Right lobe of liver (tissue), 6 donors: ENCODE data around the gene CCDC149. TPM values are rescaled to one million over a fixed set of nuclear protein-coding genes. Genes with fewer than 3 reads are reported as not detected.

Experiments used
- ATAC-seq, 4 donors: fragments of 200-7000 bp; cut with Tn5 transposase; one replicate each; pipeline ENCODE4 v1.9.1; 2020; ENCODE audit warnings: mild to moderate bottlenecking in 4 of 4, moderate library complexity in 4 of 4
- DNase-seq, 3 donors: peaks; one replicate each; pipeline ENCODE4 v3.0.0-alpha.2; 2020
- H3K27ac ChIP-seq, 3 donors: fragments of 200-600 bp; one replicate each; pipeline ENCODE4 v1.8.0; 2022
- H3K27me3 ChIP-seq, 2 donors: fragments of 200-600 bp; one replicate each; pipeline ENCODE4 v1.8.0; 2022
- H3K36me3 ChIP-seq, 4 donors: fragments of 200-600 bp; sonication (generic) in 1 of 4; one replicate each; pipeline versions ENCODE4 v1.5.1 to v1.8.0; 2017 to 2022; ENCODE audit warnings: control low read depth in 1 of 4
- H3K4me1 ChIP-seq, 4 donors: fragments of 200-600 bp; sonication (generic) in 1 of 4; one replicate each; pipeline versions ENCODE4 v1.5.1 to v1.8.0; 2017 to 2022; ENCODE audit warnings: control low read depth in 1 of 4
- H3K4me3 ChIP-seq, 3 donors: fragments of 200-600 bp; one replicate each; pipeline ENCODE4 v1.8.0; 2022
- H3K9me3 ChIP-seq, 4 donors: fragments of 200-600 bp; sonication (generic) in 1 of 4; one replicate each; pipeline versions ENCODE4 v1.5.1 to v1.8.0; 2017 to 2022; ENCODE audit warnings: control low read depth in 1 of 4
- POLR2A ChIP-seq: fragments of 450-650 bp; IDR thresholded peaks from one replicate; pipeline ENCODE4 v1.6.1; 2017; ENCODE audit warnings: antibody characterized with exemption, mild to moderate bottlenecking
- WGBS: methylation state at CpG from one replicate; pipeline ENCODE4 v1.1.6; 2018; ENCODE audit warnings: low coverage, low lambda C conversion rate; ENCODE audit not compliant: insufficient coverage; ENCODE audit errors: missing lambda C conversion rate; 5-methylcytosine and 5-hydroxymethylcytosine counted together
- intact Hi-C, 2 donors: fragments of 100-400 bp; cut with DNase I; formaldehyde crosslinking; loops; one replicate each; pipeline versions ENCODE4 v1.11.2 to v1.14.1; 2022
- total RNA-seq, 6 experiments: library from RNA; depleted of rRNA in 2 of 6; stranded (reverse); fragments of >200 nt in 2 of 6; fragmentation: NEBNext Ultra II Directional in 3 of 6; extraction: Animal tissue kit (Norgen Biotek cat#: 25700) in 3 of 6; gene quantifications; one replicate each; pipeline versions ENCODE4 v1.1.0 to v1.2.4, GENCODE V29; 2016 to 2023
- TF ChIP-seq, protein P1 (sequence below), 4 donors: fragments of 200-600 bp in 3 of 4; fragments of 450-650 bp in 1 of 4; IDR thresholded peaks; one replicate each; pipeline versions ENCODE4 v1.5.1 to v1.8.0; 2016 to 2022; ENCODE audit warnings: antibody characterized with exemption in 4 of 4, mild to moderate bottlenecking in 2 of 4
- donor health status: DM: no; HTN: yes; CAD: no.
- donor health status: DM: no; HTN: no; CAD: no.
- donor health status: DM: no; HTN: no; CAD: no.
- donor health status: DM: no; HTN: yes; CAD: no.
- donor health status: DM: no; HTN: yes; CAD: no.

Gene CCDC149
- total RNA-seq, 6 experiments from 2014 or later, result 3.9 to 8.0 (median 5.2) TPM

DNA sequence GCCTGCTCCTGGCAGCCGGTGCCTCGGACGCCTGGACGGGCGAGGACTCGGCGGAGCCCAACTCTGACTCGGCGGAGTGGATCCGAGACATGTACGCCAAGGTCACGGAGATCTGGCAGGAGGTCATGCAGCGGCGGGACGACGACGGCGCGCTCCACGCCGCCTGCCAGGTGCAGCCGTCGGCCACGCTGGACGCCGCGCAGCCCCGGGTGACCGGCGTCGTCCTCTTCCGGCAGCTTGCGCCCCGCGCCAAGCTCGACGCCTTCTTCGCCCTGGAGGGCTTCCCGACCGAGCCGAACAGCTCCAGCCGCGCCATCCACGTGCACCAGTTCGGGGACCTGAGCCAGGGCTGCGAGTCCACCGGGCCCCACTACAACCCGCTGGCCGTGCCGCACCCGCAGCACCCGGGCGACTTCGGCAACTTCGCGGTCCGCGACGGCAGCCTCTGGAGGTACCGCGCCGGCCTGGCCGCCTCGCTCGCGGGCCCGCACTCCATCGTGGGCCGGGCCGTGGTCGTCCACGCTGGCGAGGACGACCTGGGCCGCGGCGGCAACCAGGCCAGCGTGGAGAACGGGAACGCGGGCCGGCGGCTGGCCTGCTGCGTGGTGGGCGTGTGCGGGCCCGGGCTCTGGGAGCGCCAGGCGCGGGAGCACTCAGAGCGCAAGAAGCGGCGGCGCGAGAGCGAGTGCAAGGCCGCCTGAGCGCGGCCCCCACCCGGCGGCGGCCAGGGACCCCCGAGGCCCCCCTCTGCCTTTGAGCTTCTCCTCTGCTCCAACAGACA is 113.1 kb downstream of the CCDC149 start:
- TF ChIP-seq POLR2A, result no peak
- TF ChIP-seq, protein P1, sequence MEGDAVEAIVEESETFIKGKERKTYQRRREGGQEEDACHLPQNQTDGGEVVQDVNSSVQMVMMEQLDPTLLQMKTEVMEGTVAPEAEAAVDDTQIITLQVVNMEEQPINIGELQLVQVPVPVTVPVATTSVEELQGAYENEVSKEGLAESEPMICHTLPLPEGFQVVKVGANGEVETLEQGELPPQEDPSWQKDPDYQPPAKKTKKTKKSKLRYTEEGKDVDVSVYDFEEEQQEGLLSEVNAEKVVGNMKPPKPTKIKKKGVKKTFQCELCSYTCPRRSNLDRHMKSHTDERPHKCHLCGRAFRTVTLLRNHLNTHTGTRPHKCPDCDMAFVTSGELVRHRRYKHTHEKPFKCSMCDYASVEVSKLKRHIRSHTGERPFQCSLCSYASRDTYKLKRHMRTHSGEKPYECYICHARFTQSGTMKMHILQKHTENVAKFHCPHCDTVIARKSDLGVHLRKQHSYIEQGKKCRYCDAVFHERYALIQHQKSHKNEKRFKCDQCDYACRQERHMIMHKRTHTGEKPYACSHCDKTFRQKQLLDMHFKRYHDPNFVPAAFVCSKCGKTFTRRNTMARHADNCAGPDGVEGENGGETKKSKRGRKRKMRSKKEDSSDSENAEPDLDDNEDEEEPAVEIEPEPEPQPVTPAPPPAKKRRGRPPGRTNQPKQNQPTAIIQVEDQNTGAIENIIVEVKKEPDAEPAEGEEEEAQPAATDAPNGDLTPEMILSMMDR (IDR thresholded peaks at IDR 0.05), result no peak
- peak overlapping the region in 1 of 3 donors; percentile 13 for H3K4me3 ChIP-seq
- no peaks in the 10 kb centered on the region for H3K27me3 ChIP-seq
- H3K9me3 ChIP-seq, result no peaks in the 10 kb centered on the region
- no peak for DNase-seq
- no CpG with 5 or more reads among the region's 103 CpGs for WGBS
- intact Hi-C loops, result no loop called here
- no peak overlapping the region for H3K27ac ChIP-seq
- ATAC-seq, result no peak
- peaks cover 0 to 11% (median 0%) of the 10 kb centered on the region in 4 donors for H3K4me1 ChIP-seq
- no peaks in the 10 kb centered on the region for H3K36me3 ChIP-seq

DNA sequence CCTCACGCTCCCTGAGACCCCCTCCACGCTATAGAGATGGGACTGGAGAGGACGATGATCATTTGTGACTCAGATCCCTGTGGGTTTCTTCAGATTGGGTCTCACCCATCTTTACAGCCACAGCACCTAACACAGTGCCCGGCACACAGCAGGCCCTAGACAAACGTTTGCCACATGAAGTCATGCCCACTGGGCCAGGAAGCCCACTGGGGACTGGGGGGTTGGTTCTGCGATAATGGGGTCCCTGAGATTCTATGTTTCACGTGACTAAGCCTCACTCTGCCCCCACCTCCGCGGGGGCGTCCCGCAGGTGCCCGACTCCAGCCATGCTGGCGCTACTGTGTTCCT is 113.7 kb downstream of the CCDC149 start:
- Histone ChIP-seq H3K27me3 (no peaks in the 10 kb centered on the region), H3K9me3 (no peaks in the 10 kb centered on the region), H3K4me1 (peaks cover 0 to 11% (median 0%) of the 10 kb centered on the region in 4 donors), H3K36me3 (no peaks in the 10 kb centered on the region), H3K4me3 (no peak overlapping the region), H3K27ac (no peak overlapping the region)
- no peak for ATAC-seq
- TF ChIP-seq, protein P1 (IDR thresholded peaks at IDR 0.05), result no peak
- TF ChIP-seq POLR2A, result no peak
- DNase-seq, result no peak
- no CpG with 5 or more reads among the region's 13 CpGs for WGBS
- intact Hi-C loops, result no loop called here

DNA sequence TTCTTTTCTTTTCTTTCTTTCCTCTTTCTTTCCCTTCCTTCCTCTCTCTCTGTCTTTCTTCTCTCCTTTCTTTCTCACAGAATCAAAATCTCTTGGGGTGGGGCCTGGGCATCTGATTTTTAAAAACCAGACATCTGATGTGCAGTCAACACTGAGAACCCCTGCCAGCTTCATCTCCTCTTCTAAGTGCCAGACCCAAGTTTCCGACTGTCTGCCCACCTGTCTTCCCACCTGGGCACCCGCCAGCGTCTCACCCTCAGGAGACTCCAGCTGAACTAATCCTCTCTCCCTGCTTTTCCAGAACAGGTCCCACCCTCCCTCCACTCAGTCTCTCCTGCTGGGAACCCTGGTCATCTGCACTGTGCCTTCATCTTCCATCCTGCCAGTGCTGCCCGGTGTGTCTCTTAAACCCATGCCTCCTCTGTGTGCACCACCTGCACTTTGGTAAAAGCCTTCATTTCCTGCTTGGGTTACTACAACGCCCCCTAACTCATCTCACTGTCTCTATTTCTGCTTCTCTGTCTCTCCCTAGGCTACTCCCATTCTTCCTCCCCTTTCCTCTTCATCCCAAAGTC is 114.7 kb downstream of the CCDC149 start:
- Histone ChIP-seq H3K9me3 (no peaks in the 10 kb centered on the region), H3K4me1 (peaks cover 0 to 11% (median 0%) of the 10 kb centered on the region in 4 donors), H3K36me3 (no peaks in the 10 kb centered on the region), H3K27ac (no peak overlapping the region), H3K27me3 (no peaks in the 10 kb centered on the region), H3K4me3 (no peak overlapping the region)
- TF ChIP-seq, protein P1 (IDR thresholded peaks at IDR 0.05), result no peak
- no peak for TF ChIP-seq POLR2A
- intact Hi-C loops, result no loop called here
- ATAC-seq (no peak), DNase-seq (no peak)
- 55% methylated on average over 5 of the region's 5 CpGs for WGBS

DNA sequence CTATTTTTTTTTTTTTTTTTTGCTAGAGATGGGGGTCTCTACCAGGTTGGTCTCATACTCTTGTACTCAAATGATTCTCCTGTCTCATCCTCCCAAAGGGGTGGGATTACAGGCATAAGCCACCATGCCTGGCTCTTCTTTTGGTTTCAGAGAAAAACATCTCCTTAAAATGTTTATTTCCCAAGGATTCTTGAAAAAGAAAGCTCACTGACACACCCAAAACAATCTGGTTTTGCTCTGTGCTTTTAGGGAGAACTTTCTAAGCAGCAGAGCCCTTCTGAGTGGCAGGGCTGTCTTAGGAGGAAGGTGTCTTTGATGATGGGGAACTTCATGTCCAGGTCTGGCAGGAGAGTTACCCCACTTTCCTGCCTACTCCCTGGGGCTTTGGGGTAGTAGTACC is 116.2 kb downstream of the CCDC149 start:
- Histone ChIP-seq H3K27me3 (no peaks in the 10 kb centered on the region), H3K9me3 (no peaks in the 10 kb centered on the region), H3K4me1 (peaks cover 0 to 11% (median 0%) of the 10 kb centered on the region in 4 donors), H3K27ac (no peak overlapping the region), H3K36me3 (no peaks in the 10 kb centered on the region), H3K4me3 (no peak overlapping the region)
- TF ChIP-seq POLR2A, result no peak
- TF ChIP-seq, protein P1 (IDR thresholded peaks at IDR 0.05), result no peak
- DNase-seq (no peak), ATAC-seq (no peak)
- intact Hi-C loops, result no loop called here
